Fibroblast of peridontal ligament (primary cell): ENCODE results near the gene ETHE1.
A peak's percentile ranks its signal among the peaks of the same experiment; 100 is the strongest.

Experiments
- DNase-seq: peaks from one replicate; pipeline ENCODE4 v3.0.0-alpha.2; 2010; ENCODE audit errors: extremely low read depth

Gene ETHE1

DNA sequence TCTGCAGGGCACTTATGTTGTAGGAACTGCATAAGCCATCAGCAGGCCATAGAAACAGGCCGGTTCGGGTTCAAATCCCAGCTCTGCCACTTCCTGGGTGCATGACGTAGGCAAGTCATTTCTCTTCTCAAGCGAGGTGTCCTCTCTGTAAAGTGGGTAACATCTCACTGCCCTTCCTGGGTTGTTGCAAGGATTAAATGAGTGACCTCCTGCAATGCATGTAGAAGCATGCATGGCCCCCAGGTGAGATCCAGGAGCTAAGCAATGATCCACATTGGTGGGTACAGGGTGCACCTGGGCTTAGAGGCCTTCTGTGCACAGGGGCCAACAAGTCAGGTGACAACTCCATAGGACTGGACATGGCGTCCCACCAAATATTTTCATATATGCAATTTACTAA is 36.2 kb downstream of the ETHE1 start:
- DNase-seq = no peak

DNA sequence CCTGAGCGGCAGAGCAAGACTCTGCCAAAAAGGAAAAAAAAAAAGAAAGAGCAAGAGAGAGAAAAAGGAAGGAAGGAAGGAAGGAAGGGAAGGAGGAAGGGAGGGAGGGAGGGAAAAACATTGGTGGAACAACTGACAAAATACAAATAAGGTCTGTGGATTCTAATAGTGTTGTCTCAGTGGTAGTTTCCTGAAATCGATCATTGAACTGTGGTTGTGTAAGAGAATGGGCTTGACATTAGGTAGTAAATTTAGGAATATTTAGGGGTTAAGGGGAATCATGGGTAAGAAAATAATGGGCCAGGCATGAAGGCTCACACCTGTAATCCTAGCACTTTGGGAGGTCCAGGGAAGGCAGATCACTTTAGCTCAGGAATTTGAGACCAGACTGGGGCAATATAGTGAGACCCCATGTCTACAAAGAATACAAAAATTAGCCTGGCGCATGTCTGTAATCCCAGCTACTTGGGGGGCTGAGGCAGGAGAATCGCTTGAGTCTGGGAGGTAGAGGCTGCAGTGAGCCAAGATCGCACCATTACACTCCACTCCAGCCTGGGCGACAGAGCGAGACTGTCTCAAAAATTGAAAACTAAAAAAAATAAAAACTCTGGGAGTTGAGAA is 36.9 kb downstream of the ETHE1 start:
- no peak for DNase-seq

DNA sequence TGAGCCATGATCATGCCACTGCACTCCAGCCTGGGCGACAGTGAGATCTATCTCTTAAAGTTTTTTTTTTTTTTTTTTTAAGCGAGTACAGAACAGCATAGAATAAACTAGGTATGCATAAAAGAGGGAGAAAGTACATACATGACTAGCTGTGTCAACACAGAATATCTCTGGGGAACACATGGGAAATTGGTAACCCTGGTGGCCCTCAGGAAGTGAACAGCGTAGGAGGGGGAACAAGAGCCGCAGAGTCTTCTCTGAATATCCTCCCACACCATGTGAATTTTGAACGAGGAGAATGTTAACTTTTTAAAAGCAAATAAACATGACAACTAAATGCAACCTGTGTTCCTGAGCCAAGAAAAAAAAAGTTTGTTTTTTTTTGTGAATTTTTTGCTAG is 37.7 kb downstream of the ETHE1 start:
- no peak for DNase-seq

DNA sequence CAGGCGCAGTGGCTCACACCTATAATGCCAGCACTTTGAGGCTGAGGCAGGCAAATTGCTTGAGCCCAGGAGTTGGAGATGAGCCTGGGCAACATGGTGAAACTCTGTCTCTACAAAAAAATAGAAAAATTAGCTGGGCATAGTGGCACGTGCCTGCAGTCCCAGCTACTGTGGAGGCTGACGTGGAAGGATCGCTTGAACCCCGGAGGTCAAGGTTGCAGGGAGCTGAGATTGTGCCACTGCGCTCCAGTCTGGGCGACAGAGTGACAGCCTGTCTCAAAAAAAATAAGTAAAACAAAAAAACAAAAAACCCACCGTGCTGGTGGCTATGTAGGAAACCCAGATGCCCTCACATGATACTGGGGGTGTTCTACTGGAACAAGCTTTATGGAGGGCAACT is 38.8 kb downstream of the ETHE1 start:
- DNase-seq = no peak

DNA sequence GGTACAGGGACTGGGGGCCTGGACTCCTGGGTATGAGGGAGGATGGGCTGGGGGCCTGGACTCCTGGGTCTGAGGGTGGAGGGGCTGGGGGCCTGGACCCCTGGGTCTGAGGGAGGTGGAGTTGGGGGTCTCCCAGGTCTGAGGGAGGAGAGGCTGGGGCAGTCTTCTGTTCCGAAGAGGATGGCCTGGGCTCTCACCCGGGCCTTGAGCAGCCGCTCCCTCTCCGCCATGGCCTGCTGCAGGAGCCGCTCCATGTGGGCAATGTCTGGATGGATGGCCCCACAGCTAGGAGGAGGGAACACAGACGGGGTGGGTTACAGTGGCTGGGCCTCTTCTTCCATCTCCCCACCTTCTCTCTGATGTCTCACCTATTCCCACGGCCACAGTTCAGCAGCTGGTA is 40.6 kb downstream of the ETHE1 start:
- no peak for DNase-seq

DNA sequence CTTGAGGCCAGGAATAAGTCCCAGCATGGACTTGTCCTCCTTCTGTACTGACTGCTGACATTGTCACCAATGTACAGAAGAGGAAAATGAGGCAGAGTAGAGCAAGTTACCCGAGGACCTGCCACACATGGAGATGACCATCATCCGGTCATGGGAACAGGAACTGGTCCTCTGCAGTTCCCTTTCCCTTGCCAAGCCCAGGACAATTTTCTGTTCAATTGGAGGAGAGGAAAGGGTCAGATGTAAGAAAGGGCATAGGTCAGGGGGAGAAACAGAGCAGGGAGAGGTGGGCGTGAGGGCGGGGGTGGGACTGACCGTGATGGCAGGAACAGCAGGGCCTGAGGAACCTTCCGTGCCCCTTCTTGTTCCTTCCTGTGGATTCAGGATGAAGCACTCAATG is 41.0 kb downstream of the ETHE1 start:
- DNase-seq = no peak

DNA sequence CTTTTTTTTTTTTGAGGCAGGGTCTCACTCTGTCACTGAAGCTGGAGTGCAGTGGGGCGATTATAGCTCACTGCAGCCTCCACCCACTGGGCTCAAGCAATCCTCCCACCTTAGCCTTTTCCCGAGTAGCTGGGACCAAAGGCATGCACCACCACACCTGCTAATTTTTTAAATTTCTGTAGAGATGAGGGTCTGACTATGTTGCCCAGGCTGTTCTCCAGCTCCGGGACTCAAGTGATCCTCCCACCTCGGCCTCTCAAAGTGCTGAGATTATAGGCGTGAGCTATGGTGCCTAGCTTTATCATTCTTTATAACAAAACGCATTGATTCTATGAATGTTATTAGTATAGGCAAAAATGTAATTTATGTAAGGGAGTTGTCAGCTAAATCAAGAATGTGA is 43.7 kb downstream of the ETHE1 start:
- no peak for DNase-seq

DNA sequence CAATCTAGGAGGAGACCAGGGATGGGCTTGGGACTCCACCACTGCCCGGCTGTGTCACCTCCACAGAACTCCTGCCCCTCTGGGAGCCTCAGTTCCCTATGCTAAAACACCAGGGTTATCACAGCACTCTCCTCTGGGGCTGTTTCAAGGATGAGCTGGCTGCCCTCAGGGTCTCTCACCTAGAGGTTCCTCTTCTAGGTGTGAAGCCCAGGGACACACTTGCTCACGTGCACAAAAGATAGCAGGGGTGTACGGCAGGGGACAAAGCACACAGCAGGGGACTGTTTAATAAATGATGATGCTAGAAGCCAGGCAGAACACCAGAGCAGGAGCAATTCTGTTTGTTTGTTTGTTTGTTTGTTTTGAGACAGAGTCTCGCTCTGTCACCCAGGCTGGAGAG is 44.8 kb downstream of the ETHE1 start:
- DNase-seq = no peak

DNA sequence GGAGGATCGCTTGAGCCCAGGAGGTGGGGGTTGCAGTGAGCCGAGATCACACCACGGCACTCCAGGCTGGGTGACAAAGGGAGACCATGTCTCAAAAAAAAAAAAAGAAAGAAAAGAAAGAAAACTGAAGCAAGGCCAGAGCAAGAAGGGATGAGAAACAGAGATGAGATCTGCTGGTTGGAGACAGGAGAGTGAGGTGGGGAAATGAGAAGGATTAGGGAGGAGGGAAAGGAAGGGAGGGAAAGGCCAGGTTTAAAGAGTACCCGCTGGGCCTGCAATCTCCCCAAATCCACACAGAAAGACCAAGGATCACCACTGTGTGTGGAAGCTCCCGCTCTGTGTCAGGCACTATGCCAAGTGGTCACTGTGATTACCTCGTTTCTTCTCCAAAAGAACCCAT is 45.3 kb downstream of the ETHE1 start:
- no peak for DNase-seq

DNA sequence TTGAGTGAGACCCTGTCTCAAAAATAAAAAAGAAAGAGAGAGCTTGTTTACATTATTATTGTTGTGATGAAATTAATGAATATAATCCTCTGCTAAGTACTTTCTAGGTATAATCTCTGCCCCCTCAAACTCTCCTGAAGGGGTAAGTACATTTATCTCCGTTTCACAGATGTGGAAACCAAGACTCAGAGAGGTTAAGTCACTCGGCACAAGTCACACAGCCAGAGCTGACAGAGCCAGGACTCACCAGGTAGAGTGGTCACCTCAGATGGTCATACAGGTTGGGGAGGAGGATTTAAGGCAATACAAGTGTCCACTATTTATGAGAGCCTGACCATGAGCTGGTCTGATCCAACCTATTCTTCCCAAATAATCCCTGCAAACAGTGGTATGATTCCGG is 46.4 kb downstream of the ETHE1 start:
- no peak for DNase-seq

DNA sequence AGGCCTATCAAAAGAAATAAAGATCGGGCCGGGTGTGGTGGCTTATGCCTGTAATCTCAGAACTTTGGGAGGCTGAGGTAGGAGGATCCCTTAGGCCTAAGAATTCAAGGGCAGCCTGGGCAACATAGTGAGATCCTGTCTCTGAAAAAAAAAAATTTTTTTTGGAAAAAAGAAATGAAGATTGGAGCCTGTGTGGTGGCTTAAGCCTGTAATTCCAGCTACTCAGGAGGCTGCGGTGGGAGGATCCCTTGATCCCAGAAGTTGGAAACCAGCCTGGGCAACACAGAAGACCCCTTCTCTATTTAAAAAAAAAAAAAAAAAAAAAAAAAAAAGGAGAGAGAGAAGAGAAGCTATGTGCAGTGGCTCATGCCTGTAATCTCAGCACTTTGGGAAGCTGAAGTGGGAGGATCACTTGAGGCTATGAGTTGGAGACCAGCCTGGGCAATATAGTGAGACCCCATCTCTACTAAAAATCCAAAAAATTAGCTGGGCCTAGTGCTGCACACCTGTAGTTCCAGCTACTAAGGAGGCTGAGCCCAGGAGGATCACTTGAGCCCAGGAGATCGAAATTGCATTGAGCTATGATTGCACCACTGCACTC is 46.9 kb downstream of the ETHE1 start:
- no peak for DNase-seq

DNA sequence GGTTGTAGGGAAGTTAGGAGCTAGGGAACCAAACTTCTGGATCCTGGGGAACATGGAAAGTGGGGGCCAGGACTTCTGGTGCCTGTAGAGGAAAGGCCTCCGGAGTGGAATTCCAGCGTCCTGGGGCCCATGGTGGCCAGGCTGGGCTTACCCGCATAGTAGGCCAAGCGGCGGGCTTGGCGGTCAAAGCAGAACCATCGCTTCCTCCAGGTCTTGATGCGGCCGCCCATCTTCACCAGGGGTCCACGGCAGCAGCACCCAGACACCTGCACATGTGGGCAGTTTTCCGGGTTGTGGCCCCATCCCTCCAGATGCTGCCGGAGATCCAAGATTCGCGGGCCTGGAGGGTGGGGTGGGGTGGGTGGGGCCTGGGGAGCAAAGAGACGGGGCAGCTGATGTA is 47.8 kb downstream of the ETHE1 start:
- DNase-seq = no peak

DNA sequence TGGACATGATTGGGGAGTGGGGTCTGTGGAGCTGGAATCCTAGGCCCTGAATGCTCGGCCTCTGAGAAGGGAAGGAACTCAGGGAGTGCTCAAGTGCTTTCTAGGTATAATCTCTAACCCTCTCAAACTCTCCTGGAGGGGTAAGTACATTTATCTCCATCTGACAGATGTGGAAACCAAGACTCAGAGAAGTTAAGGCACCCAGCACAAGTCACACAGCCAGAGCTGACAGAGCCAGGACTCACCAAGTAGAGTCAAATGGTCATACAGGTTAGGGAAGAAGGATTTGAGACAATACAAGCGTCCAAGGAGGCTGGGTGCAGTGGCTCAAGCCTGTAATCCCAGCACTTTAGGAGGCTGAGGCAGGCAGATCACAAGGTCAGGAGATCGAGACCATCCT is 48.7 kb downstream of the ETHE1 start:
- DNase-seq = no peak

DNA sequence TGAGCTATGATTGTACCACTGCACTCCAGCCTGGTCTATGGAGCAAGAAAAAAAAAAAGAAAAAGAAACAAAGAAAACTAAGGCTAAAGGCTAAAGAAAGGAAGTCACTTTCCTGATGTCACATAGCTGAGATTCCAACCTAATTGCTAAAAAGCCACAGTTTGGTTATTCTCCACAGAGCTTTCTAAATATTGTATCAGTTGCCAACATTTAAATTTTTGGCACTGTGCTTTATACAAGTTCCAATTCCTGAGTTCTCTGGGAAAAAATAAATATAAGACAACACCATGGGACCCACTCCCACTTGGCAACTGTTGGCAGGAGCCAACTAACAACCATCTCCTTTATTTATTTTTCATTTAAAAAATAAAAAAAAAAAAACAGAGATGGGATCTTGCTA is 50.4 kb downstream of the ETHE1 start:
- peak; percentile 99 for DNase-seq

DNA sequence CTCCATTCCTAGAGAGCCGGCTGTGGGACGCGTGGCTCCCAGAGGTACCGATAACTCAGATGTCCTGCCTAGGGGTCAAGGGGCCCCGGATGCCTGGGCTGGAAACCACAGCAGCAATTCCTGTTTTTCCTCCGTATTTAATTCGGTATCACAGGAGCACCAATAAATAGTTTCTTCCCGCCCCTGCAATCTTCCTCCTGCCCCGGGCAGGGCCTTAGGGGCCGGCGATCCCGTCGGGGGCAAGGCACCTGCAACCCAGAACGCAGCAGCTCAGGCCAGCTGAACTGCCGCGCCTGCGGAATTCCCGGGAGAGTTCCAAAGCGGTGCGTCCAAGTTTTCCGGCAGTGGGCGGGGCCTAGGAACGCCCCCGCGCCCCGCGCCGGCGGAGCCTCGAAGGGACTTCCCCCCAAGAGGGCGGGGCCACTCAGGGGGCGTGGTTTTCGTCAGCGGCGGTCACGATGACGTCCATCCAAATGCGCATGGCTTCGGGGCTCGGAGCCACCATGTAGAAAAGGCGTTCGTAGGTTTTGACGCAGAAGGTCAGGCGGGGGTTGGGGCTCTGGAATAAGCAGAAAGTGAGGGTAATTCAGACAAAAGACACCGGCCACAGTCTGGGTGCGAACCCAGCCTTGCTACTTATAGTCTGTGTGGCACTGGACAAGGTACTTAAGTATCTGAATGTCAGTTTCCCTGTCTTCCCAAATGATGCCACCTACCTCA is 51.9 kb downstream of the ETHE1 start:
- peak; percentile 85 for DNase-seq

DNA sequence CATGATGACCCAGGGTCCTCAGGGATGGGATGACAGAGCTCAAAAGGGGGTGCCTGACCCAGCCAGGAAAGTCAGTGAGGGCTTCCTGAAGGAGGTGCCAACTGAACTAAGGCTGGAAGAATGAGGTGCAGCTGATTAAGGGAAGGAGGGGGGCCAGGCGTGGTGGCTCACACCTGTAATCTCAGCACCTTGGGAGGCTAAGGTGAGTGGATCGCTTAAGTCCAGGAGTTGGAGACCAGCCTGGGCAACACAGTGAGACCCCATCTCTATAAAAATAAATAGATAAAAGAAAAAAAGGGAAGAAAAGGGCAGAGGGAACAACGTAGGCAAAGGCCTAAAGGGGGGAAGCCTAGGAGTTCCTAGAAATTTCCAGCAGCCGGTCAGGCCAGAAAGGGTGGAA is 52.5 kb downstream of the ETHE1 start:
- no peak for DNase-seq

DNA sequence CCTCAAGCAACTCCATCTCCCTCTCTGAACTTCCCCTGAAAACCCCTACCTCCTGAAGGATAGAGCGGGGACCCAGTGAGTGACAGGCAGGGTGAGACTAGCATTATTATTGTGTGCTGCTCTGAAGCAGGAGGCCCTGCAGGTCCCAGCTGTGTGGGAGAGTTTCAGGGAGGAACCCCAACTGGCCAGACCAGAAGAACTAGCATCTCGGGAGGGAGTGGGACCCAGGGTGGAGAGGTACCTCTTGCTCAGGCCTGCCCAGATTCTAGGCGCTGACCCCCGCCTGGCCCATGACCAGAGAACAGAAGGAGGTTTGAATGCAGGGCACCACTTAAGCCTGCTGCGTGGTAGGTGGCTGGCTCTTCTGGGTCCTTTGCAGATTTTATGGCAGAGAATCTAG is 55.9 kb downstream of the ETHE1 start:
- no peak for DNase-seq

DNA sequence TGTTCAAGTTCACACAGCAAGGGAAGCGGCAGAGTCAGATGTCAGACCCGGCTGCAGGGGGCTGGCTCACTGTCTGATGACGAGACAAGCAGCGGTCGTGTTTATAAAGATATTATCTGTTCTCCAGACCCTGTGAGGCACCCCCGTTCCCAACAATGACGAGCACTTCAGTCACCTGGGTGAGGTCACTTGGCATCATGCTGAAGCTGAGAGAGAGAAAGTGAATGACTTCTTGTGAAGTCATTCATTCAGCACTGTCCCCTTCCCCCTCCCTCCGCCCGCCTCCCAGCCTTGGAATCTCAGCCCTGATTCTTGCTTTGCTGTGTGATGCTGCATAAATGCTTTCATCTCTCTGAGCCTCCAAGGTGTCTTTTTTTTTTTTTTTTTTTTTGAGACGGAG is 56.7 kb downstream of the ETHE1 start:
- DNase-seq = no peak

DNA sequence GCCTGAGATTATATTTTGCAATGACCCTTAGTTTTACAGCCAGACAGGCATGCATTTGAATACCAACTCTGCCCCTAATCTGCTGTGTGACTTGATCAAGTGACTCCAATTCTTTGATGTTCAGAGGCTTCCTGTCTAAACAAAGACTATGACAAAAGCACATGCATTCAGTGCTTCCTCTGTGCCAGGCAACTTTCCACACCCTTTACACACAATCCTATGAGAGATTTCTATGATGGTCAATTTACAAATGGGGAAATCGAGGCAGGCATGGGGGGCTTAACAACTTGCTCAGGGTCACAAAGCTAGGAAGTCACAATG is 57.9 kb downstream of the ETHE1 start:
- no peak for DNase-seq

DNA sequence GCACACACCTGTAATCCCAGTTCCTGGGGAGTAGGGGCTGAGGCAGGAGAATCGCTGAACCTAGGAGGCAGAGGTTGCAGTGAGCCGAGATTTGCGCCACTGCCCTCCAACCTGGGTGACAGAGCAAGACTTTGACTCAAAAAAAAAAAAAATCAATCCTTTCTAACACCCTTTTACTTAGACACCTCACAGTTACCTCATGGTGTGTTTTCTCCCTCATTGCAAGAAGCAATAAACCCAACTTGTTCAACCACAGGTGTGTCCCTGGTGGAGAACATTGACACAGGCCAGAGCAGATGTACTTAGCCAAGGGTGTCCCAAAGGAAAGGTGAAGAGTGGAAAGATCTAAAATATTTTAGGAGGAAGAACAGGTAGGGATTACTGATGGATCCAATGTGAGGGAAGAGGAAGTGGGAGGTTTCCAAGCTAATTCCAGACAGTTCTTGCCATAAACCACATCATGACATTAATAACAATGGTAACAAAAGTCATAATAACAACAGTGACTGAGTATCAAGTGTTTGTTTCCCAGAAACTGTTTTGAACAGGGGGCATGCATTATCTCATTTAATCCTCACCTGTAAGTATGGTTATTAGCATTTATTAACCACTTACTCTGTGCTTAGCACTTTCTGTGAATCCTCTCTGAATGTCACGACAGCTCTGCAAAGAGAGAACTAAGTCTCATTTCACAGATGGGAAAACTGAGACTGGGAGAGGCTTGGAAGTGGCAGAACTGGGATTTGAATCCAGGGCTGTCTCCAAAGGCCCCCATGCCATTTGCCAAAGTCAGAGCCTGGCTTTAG is 58.4 kb downstream of the ETHE1 start:
- DNase-seq = no peak

DNA sequence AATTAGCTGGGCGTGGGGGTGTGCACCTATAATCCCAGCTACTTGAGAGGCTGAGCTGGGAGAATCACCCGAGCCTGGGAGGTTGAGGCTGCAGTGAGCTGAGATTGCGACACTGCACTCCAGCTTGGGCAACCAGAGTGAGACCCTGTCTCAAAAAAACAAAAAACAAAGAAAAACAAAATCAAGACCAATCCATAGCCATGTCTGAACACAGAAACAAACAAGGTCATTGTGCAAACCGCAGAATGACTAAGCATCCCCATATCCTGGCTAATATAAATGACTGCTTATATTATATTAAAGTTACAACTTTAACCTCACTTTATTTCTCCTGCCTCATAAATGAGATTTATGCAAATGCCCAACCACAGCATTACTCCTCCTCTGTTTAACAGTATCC is 59.3 kb downstream of the ETHE1 start:
- DNase-seq = peak; percentile 52

DNA sequence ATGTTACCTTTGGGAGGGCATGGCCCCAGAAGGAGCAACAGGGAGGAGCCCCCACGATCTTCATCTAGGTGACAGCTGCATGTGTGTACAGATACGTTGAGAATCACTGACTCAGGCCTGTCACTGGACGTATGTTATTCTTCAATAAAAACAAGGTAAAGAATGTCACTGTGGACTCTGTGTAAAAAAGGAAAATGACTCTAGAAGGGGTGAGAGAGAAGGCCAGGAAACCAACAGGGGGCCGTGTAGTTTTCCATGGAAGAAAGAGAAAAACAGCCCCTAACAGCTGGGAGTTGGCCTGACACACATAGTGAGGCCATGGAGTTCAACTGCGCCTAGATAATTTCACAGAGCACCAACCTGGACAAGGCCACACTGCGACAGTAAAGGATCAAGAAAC is 59.7 kb downstream of the ETHE1 start:
- DNase-seq = no peak

DNA sequence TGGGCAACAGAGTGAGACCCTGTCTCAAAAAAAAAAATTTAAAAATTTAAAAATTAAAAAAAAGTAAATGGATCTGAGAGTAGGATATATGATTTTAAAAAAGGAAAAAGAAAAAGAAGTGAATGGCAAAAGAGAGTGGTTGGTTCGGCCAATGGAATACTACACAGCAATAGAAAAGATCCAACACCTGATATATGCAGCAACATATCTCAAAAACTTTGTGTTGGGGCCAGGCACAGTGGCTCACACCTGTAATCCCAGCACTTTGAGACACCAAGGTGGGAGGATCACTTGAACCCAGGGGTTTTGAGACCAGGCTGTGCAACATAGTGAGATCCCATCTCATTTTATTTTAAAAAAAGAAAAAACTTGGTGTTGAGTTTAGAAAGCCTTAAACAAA is 60.2 kb downstream of the ETHE1 start:
- no peak for DNase-seq
